ENCODE results near the gene DHH. TPM values are rescaled to one million over a fixed set of nuclear protein-coding genes. Genes with fewer than 3 reads are reported as not detected.

Gene DHH
- total and polyA plus RNA-seq, 3 experiments from 2014 or later: 0.04 TPM; not detected in 2

DNA sequence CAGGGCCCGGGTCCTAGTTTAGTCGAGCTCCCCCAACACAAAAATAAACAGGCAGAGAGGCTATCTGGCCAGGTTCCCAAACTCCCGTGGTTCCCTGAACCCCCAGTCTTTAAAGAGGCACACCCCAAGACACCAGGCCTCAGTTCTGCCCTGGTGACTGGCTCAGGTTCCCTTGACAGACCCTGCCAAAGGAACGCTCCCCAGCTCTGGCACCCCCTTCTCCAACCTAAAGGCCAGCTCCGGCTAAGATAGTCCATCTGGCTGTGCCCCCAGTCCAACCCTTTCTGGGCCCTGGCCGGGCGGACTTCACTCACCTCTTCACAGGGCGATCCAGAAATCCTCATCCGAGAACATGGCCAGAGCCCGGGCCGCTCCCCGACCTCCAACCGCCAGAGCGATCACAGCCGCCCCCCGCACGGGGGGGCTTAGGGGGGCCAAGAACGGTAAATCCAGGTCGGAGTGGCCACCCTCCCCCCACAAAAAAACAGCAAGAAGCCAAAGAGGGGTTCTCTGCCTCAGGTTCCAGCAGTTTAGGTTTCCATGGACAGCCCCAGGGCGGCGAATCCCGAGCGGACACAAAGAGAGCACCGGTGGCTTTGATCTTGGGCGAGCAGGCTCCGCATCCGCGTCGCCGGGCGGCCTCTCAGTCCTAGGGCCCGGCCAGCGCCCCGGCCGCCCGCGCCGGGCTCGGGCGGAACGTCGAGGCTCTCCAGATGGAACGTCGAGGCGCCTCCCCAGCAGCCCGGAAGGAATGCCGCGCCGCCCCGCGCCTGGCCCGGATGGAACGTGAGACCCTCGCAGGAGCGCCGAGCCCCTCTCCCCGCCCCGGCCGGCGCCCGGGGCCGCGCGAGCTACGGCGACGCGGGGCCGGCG, 35.1 kb downstream of the DHH start:
- peaks cover 0 to 25% (median 4%) of the 10 kb centered on the region in 3 donors for H3K36me3 Mint-ChIP-seq
- H3K27me3 ChIP-seq (ENCODE audit: insufficient read depth, low read length, poor library complexity, severe bottlenecking): no peaks in the 10 kb centered on the region
- H3K4me1 ChIP-seq (ENCODE audit: insufficient read depth, low read length): peaks cover 58% of the 10 kb centered on the region
- H3K4me3 ChIP-seq (ENCODE audit: low read length): peak overlapping the region; percentile 83
- peak overlapping the region; percentile 76 to 96 (median 92) for H3K4me3 Mint-ChIP-seq
- H3K27ac ChIP-seq (ENCODE audit: low read depth, low read length): peak overlapping the region; percentile 90
- peaks cover 0 to 5% of the 10 kb centered on the region in 2 donors for H3K27me3 Mint-ChIP-seq
- CTCF ChIA-PET: interaction anchor here (0.9 to 1.8 kb wide), 2 partner anchors 29 to 39 kb away, joined by 5 to 8 read pairs; no protein-coding TSS in a partner anchor
- no peaks in the 10 kb centered on the region for H3K9me3 ChIP-seq (ENCODE audit: low read length)
- POLR2A ChIA-PET: interaction anchor here (1.0 to 1.5 kb wide), 3 partner anchors 10 to 71 kb away, joined by 4 to 7 read pairs (median 4); partner anchors contain the start of genes LMBR1L and RHEBL1
- H3K4me1 Mint-ChIP-seq: peaks cover 55 to 68% (median 62%) of the 10 kb centered on the region in 3 donors
- H3K27ac Mint-ChIP-seq: peak overlapping the region; percentile 79 to 96 (median 92)
- peaks cover 7% of the 10 kb centered on the region for H3K36me3 ChIP-seq (ENCODE audit: insufficient read depth, low read length)
- no peaks in the 10 kb centered on the region for H3K9me3 Mint-ChIP-seq
- DNase-seq: peak in 2 of 5 donors; percentile 9 to 27

DNA sequence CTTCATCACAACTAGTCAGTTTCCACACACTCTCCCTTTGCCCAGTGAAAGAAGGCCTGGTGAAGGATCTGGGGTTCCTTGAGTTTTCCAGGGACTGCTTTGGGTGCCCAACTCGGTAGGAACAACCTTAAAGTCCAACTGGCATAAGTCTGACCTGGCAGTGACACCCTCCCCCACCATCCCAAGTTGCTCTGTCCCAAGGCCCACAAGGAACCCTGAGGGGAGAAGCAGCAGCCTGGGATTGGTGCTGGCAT, 35.6 kb downstream of the DHH start:
- CTCF ChIA-PET: interaction anchor here (0.7 to 1.3 kb wide), 3 partner anchors 15 to 39 kb away, joined by 3 to 5 read pairs (median 3); no protein-coding TSS in a partner anchor

DNA sequence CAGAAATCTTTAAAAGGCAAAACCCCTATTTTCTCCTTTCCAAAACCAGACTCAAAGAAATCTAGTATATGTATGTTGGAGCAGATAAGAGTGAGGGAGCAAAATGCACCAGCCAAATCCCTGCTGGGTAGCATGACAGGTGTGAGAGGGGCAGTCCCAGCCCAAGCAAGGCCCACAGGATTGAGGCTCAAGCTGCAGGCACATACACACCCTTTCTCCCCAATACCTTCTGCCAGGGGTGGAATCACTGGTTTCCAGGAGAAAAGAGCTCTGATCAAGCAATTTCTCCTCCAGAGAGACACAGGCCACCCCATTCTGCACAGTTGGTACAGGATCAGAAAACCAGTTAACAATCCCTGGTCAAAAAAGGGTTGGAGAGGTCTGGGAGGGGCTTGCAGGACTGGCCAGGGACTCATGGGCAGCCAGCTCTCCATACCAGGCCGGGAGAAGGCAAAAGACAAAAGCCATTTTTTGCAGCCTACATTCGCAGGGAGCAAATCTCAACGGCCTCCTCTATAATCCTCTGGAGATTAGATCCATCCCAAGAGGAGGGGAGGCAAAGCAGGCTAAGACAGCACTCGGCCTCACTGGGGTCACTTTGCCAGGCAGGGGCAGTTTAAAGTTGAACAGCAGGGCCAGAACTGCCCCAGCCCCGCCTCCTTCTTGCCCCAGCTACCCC, 36.1 kb downstream of the DHH start:
- H3K4me3 ChIP-seq (ENCODE audit: low read length): peak overlapping the region; percentile 83

More for the DNA sequence above, 35.6 kb downstream of the DHH start:
- no peak for DNase-seq
- Mint-ChIP-seq H3K4me3 (peak overlapping the region; percentile 76 to 96 (median 92)), H3K9me3 (no peaks in the 10 kb centered on the region), H3K4me1 (peaks cover 54 to 71% (median 61%) of the 10 kb centered on the region in 3 donors), H3K27me3 (peaks cover 0 to 5% of the 10 kb centered on the region in 2 donors), H3K27ac (peak overlapping the region; percentile 79 to 96 (median 92)), H3K36me3 (peaks cover 0 to 30% (median 4%) of the 10 kb centered on the region in 3 donors)
- H3K27ac ChIP-seq (ENCODE audit: low read depth, low read length): peak overlapping the region; percentile 90
- H3K36me3 ChIP-seq (ENCODE audit: insufficient read depth, low read length): peaks cover 12% of the 10 kb centered on the region
- no peaks in the 10 kb centered on the region for H3K27me3 ChIP-seq (ENCODE audit: insufficient read depth, low read length, poor library complexity, severe bottlenecking)
- POLR2A ChIA-PET: interaction anchor here (1.5 kb wide), 1 partner anchor 51 kb away, joined by 4 read pairs; the partner anchor contains the start of gene LMBR1L
- peak overlapping the region; percentile 83 for H3K4me3 ChIP-seq (ENCODE audit: low read length)
- peaks cover 58% of the 10 kb centered on the region for H3K4me1 ChIP-seq (ENCODE audit: insufficient read depth, low read length)
- no peaks in the 10 kb centered on the region for H3K9me3 ChIP-seq (ENCODE audit: low read length)

DNA sequence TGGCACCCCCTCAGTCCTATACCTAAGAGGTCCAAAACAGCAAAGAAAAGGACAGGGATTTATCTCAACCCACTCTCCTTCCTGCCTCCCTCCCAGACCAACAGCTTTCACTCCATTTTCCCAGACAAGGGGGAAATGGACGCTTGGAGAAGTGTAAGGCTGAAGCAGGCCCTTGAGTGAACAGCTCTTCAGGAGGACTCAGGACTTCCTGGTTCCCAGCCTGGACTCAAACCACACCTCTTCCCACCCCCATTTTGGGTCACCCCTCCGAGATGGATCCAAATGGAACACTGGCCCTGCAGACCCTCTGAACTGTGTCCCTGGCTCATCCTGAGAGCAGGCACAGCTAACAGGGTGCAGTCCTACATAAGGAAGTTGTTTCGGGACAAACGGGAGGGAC, 36.7 kb downstream of the DHH start:
- Histone ChIP-seq H3K36me3 (ENCODE audit: insufficient read depth, low read length) (peaks cover 23% of the 10 kb centered on the region), H3K9me3 (ENCODE audit: low read length) (no peaks in the 10 kb centered on the region), H3K4me1 (ENCODE audit: insufficient read depth, low read length) (peaks cover 58% of the 10 kb centered on the region), H3K27me3 (ENCODE audit: insufficient read depth, low read length, poor library complexity, severe bottlenecking) (no peaks in the 10 kb centered on the region), H3K27ac (ENCODE audit: low read depth, low read length) (peak overlapping the region; percentile 90), H3K4me3 (ENCODE audit: low read length) (peak overlapping the region; percentile 83)
- POLR2A ChIA-PET: interaction anchor here (1.2 to 1.5 kb wide), 2 partner anchors 12 to 52 kb away, joined by 3 to 4 read pairs; partner anchors contain the start of genes LMBR1L and RHEBL1
- Mint-ChIP-seq H3K4me1 (peaks cover 52 to 79% (median 64%) of the 10 kb centered on the region in 3 donors), H3K27me3 (peaks cover 0 to 5% of the 10 kb centered on the region in 2 donors), H3K9me3 (no peaks in the 10 kb centered on the region), H3K4me3 (peak overlapping the region; percentile 76 to 96 (median 92)), H3K27ac (peak overlapping the region; percentile 33 to 96 (median 85)), H3K36me3 (peaks cover 0 to 41% (median 7%) of the 10 kb centered on the region in 3 donors)
- no peak for DNase-seq
- CTCF ChIA-PET: interaction anchor here (1.1 to 1.4 kb wide), 3 partner anchors 27 to 35 kb away, joined by 3 to 8 read pairs (median 3); no protein-coding TSS in a partner anchor

More for the DNA sequence above, 36.1 kb downstream of the DHH start:
- H3K27me3 Mint-ChIP-seq: peaks cover 0 to 5% of the 10 kb centered on the region in 2 donors
- H3K36me3 Mint-ChIP-seq: peaks cover 0 to 35% (median 4%) of the 10 kb centered on the region in 3 donors
- peaks cover 52 to 73% (median 58%) of the 10 kb centered on the region in 3 donors for H3K4me1 Mint-ChIP-seq
- no peaks in the 10 kb centered on the region for H3K9me3 ChIP-seq (ENCODE audit: low read length)
- peak overlapping the region; percentile 90 for H3K27ac ChIP-seq (ENCODE audit: low read depth, low read length)
- H3K4me3 Mint-ChIP-seq: peak overlapping the region; percentile 76 to 96 (median 92)
- no peaks in the 10 kb centered on the region for H3K9me3 Mint-ChIP-seq
- H3K27me3 ChIP-seq (ENCODE audit: insufficient read depth, low read length, poor library complexity, severe bottlenecking): no peaks in the 10 kb centered on the region
- no peak for DNase-seq
- peaks cover 17% of the 10 kb centered on the region for H3K36me3 ChIP-seq (ENCODE audit: insufficient read depth, low read length)
- H3K4me1 ChIP-seq (ENCODE audit: insufficient read depth, low read length): peaks cover 58% of the 10 kb centered on the region
- ChIA-PET CTCF (interaction anchor here (0.7 to 1.4 kb wide), 5 partner anchors 15 to 40 kb away, joined by 3 to 8 read pairs (median 3); no protein-coding TSS in a partner anchor), POLR2A (interaction anchor here (1.5 kb wide), 1 partner anchor 52 kb away, joined by 4 read pairs; the partner anchor contains the start of gene LMBR1L)
- peak overlapping the region; percentile 79 to 96 (median 92) for H3K27ac Mint-ChIP-seq

DNA sequence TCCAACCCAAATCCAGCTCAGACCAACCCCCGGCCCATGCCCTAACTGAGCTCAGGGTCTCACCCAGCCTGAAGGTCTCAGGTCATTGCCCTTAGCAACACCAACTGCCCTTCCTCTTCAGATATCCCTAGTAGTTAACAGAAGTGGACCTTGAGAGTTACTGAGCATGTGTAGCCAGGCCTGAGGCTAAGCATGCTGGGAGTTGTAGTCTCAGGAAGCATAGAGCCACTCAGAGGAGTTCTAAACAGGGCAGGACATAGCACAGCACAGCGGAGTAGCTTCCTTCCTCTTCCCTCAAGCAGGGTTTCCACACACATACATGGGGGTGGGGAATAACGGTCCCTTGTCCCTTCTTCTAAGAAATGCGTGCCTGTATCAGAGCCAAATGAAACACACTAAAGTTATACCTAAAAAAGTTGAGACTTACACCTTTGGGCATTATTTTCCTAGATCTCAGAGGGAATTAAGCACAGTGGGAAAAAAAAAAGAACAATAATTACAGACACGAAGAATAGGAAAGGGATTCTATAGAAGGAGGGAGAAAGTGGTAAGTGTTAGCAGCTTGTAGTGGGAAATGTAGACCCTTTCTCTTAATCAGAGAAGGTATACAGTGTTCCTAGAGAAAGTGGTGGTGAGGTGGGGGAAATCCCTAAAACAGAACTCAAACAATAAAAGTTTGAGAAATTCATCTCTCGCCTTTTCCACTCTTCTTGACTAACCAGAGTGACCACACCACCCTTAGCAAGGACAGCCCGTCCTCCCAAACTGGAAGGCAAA, 38.4 kb downstream of the DHH start:
- H3K9me3 Mint-ChIP-seq: no peaks in the 10 kb centered on the region
- Histone ChIP-seq H3K4me1 (ENCODE audit: insufficient read depth, low read length) (peaks cover 53% of the 10 kb centered on the region), H3K4me3 (ENCODE audit: low read length) (peak overlapping the region; percentile 83), H3K36me3 (ENCODE audit: insufficient read depth, low read length) (peaks cover 37% of the 10 kb centered on the region), H3K9me3 (ENCODE audit: low read length) (no peaks in the 10 kb centered on the region), H3K27ac (ENCODE audit: low read depth, low read length) (peak overlapping the region; percentile 90), H3K27me3 (ENCODE audit: insufficient read depth, low read length, poor library complexity, severe bottlenecking) (no peaks in the 10 kb centered on the region)
- peak overlapping the region; percentile 76 to 96 (median 92) for H3K4me3 Mint-ChIP-seq
- peak in 4 of 5 donors; percentile 38 to 71 (median 54) for DNase-seq
- H3K36me3 Mint-ChIP-seq: peaks cover 0 to 58% (median 19%) of the 10 kb centered on the region in 3 donors
- peaks cover 0 to 3% of the 10 kb centered on the region in 2 donors for H3K27me3 Mint-ChIP-seq
- ChIA-PET CTCF (interaction anchor here (1.1 to 2.0 kb wide), 4 partner anchors 9 to 179 kb away, joined by 4 to 8 read pairs (median 4); no protein-coding TSS in a partner anchor), POLR2A (interaction anchor here (0.5 to 1.0 kb wide), 3 partner anchors 14 to 94 kb away, joined by 3 to 5 read pairs (median 4); no protein-coding TSS in a partner anchor)
- peak overlapping the region; percentile 33 to 96 (median 85) for H3K27ac Mint-ChIP-seq
- peaks cover 50 to 84% (median 60%) of the 10 kb centered on the region in 3 donors for H3K4me1 Mint-ChIP-seq

DNA sequence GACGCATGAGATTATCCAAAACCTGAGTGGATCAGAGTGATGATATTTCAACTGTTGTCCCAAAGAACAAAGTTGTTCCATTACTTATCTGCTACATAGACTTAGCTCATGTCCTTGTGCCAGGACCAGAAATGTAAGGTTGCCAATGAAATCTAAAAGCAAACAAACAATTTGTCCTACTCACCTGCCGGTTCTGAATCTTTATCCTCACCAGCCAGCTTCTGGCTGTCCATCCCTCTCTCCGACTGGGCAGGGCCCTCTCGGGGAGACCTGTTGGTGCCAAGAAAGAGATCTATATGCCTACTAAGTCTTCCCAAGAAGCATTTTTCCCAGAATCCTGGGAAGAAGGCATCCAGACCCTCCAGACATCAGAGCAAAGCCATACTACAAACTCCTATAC, 39.5 kb downstream of the DHH start:
- Histone ChIP-seq H3K27ac (ENCODE audit: low read depth, low read length) (no peak overlapping the region), H3K36me3 (ENCODE audit: insufficient read depth, low read length) (peaks cover 48% of the 10 kb centered on the region), H3K4me3 (ENCODE audit: low read length) (no peak overlapping the region), H3K27me3 (ENCODE audit: insufficient read depth, low read length, poor library complexity, severe bottlenecking) (no peaks in the 10 kb centered on the region), H3K9me3 (ENCODE audit: low read length) (no peaks in the 10 kb centered on the region), H3K4me1 (ENCODE audit: insufficient read depth, low read length) (peaks cover 50% of the 10 kb centered on the region)
- POLR2A ChIA-PET: no interaction called here
- peaks cover 0 to 65% (median 22%) of the 10 kb centered on the region in 3 donors for H3K36me3 Mint-ChIP-seq
- H3K4me1 Mint-ChIP-seq: peaks cover 47 to 77% (median 58%) of the 10 kb centered on the region in 3 donors
- no peak for DNase-seq
- H3K27ac Mint-ChIP-seq: peak overlapping the region in 7 of 8 donors; percentile 33 to 96 (median 65)
- H3K27me3 Mint-ChIP-seq: no peaks in the 10 kb centered on the region
- H3K9me3 Mint-ChIP-seq: no peaks in the 10 kb centered on the region
- peak overlapping the region in 1 of 7 donors; percentile 96 for H3K4me3 Mint-ChIP-seq
- CTCF ChIA-PET: interaction anchor here (1.4 to 2.0 kb wide), 3 partner anchors 10 to 37 kb away, joined by 4 to 8 read pairs (median 4); no protein-coding TSS in a partner anchor

DNA sequence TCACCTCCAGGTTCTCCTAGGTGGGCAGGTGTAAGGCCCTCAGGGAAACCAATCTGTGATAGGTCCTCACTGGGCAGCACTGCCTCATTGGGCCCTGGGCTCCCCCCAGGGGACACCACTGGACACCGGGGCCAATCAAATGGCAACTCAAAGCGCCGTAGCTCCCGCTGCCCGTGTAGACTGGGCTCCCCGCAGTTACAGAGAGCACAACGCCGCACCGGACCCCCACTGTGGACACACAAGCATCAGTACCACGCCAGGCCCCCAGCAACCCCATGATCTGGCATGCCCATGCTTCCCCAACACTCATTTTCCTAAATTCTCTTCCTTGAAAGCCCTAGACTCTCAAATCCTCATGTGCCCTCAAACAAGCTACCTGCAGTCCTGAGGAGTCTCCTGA, 40.1 kb downstream of the DHH start:
- Mint-ChIP-seq H3K4me3 (no peak overlapping the region), H3K27ac (peak overlapping the region in 5 of 8 donors; percentile 29 to 74 (median 52)), H3K4me1 (peaks cover 47 to 77% (median 58%) of the 10 kb centered on the region in 3 donors), H3K9me3 (no peaks in the 10 kb centered on the region), H3K27me3 (no peaks in the 10 kb centered on the region), H3K36me3 (peaks cover 0 to 69% (median 22%) of the 10 kb centered on the region in 3 donors)
- Histone ChIP-seq H3K4me3 (ENCODE audit: low read length) (no peak overlapping the region), H3K27me3 (ENCODE audit: insufficient read depth, low read length, poor library complexity, severe bottlenecking) (no peaks in the 10 kb centered on the region), H3K4me1 (ENCODE audit: insufficient read depth, low read length) (peaks cover 49% of the 10 kb centered on the region), H3K9me3 (ENCODE audit: low read length) (no peaks in the 10 kb centered on the region), H3K27ac (ENCODE audit: low read depth, low read length) (no peak overlapping the region), H3K36me3 (ENCODE audit: insufficient read depth, low read length) (peaks cover 54% of the 10 kb centered on the region)
- CTCF ChIA-PET: interaction anchor here (0.7 to 2.0 kb wide), 5 partner anchors 11 to 57 kb away, joined by 3 to 8 read pairs (median 4); no protein-coding TSS in a partner anchor
- POLR2A ChIA-PET: no interaction called here
- DNase-seq: peak in 1 of 5 donors; percentile 41
